ENCODE data around the gene INCA1. TPM values are rescaled to one million over a fixed set of nuclear protein-coding genes. Genes with fewer than 3 reads are reported as not detected.

The INCA1 gene
- total RNA-seq = under 1 TPM; 0.28 to 0.81 (median 0.34) TPM
- 1 to 10 TPM; 1.8 to 2.4 TPM for polyA plus RNA-seq

DNA sequence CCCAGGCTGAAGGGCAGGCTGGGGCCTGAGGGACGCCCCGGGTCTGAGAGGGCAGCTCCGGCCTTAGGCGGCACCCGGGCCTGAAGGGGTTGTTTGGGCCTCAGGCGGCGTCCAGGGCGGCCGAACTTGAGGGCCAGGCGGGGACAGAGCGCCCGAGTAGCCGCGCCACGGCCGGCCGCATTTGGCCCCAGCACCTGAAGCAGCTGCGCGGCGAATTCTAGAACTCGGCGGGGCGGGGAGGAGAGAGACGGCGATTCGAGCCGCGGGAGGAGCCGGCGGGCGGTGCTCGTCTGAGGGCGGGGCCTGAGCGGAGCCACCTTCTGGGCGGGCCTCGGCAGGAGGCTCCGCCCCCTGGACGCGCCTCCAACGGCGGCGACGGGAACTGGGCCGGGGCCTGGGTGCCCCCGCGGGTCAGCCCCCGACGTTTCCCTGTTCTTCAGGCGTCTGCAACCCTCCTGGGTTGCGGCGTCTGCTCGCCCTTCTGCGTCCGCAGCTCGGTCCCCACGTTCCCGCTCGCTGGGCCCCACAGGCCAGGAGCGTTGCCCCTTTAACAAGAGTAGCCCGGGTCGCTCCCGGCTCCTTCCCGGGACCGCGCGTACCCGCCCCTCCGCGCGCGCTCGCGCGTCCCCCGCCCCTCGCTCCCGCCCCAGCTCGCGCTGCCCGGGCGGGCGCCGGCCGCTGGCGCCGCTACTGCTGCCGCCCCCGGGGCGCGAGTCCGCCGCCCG is at the start of gene INCA1, which contains the start of gene KIF1C:
TSS of gene INCA1 (minus strand) at position 221 of the 725 bp plus-strand sequence. CDS start 3,085 bp downstream, outside the sequence.
TSS of gene KIF1C (plus strand) at position 649 of the 725 bp plus-strand sequence. CDS start 2,297 bp downstream, outside the sequence.
- H3K4me1 ChIP-seq = peaks cover 4 to 15% (median 11%) of the 10 kb centered on the region in 3 donors
- H3K9me3 ChIP-seq = no peaks in the 10 kb centered on the region
- WGBS, 2 donors = 0% methylated on average over 55 to 93 of the region's 93 CpGs
- intact Hi-C loops (cut with DNase I) = no loop called here
- peaks cover 0 to 11% (median 7%) of the 10 kb centered on the region in 3 donors for H3K36me3 ChIP-seq
- peak in 1 of 4 donors; percentile 14 for TF ChIP-seq CTCF (IDR thresholded peaks at IDR 0.05)
- H3K4me3 ChIP-seq = peak within 1 kb of the TSS; percentile 55 to 98 (median 94)
- no peaks in the 10 kb centered on the region for H3K27me3 ChIP-seq
- FAIRE-seq (no peak), DNase-seq (peak; percentile 93 to 98 (median 96)), ATAC-seq (peak; percentile 94 to 97 (median 94))
- peak within 1 kb of the TSS; percentile 81 to 93 (median 90) for H3K27ac ChIP-seq

DNA sequence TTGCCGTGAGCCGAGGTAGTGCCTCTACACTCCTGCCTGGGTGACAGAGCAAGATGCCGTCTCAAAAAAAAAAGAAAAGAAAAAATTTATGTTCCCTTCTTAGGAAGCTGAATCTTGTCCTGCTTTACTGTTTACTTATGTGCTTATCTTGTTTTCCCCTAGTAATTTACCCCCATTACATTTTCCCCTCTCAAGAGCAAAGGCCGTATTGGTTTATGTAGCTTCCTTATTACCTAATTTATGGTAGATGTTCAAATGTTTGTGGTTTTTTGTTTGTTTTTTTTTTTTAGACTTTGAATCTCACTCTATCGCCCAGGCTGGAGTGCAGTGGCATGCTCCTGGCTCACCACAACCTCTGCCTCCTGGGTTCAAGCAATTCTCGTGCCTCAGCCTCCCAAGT is 48.2 kb upstream of the INCA1 start:
- Histone ChIP-seq H3K36me3 (no peaks in the 10 kb centered on the region), H3K4me1 (no peaks in the 10 kb centered on the region), H3K27ac (no peak overlapping the region), H3K27me3 (no peaks in the 10 kb centered on the region), H3K9me3 (no peaks in the 10 kb centered on the region), H3K4me3 (no peak overlapping the region)
- no peak for FAIRE-seq
- TF ChIP-seq CTCF (IDR thresholded peaks at IDR 0.05) = no peak
- 85 to 91% methylated on average over 6 of the region's 6 CpGs for WGBS, 2 donors
- no peak for ATAC-seq
- no peak for DNase-seq
- intact Hi-C loops (cut with DNase I) = no loop called here

DNA sequence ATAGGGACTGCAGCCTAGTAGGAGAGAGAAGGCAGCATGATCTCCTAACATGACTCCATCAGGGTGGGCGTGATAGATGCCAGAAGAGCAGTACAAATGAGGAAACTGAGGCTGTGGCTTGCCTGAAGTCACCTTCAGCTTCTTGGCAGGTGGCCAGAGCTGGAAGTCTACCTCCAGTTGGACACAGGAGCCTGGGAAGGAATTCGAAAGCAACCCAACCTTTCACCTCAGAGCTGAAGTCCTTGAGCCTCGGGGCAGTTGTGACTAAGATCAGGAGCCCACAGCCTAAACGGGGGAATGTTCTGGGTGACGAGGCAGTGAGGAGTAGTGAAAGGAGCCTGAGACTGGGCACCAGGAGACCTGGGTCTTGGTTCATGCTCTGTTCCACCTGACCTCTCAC is 47.3 kb upstream of the INCA1 start:
- Histone ChIP-seq H3K4me3 (no peak overlapping the region), H3K9me3 (no peaks in the 10 kb centered on the region), H3K4me1 (no peaks in the 10 kb centered on the region), H3K27ac (no peak overlapping the region), H3K27me3 (no peaks in the 10 kb centered on the region), H3K36me3 (no peaks in the 10 kb centered on the region)
- DNase-seq (no peak), FAIRE-seq (no peak), ATAC-seq (no peak)
- no peak for TF ChIP-seq CTCF (IDR thresholded peaks at IDR 0.05)
- 79 to 93% methylated on average over 5 of the region's 5 CpGs for WGBS, 2 donors
- intact Hi-C loops (cut with DNase I) = no loop called here

DNA sequence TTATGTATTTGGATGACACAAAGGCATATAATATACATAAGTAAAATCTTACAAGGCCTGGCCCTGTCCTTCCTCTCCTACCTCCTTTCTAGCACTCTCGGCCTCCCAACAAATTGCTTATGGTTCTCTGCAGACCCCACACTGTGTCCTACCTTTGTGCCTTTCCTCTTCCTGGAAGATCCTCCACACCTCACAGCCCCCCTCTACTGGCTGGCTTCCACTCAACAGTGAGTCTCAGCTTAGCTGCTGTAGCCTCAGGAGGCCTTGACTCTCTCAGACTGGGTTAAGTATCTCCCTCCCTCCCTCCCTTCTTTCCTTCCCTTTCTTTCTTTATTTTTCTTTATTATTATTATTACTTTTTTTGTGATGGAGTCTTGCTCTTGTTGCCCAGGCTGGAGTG is 46.2 kb upstream of the INCA1 start:
- no peak for TF ChIP-seq CTCF (IDR thresholded peaks at IDR 0.05)
- intact Hi-C loops (cut with DNase I) = no loop called here
- FAIRE-seq (no peak), ATAC-seq (no peak), DNase-seq (no peak)
- WGBS, 2 donors = 100% methylated on average over 1 of the region's 1 CpG
- H3K36me3 ChIP-seq = no peaks in the 10 kb centered on the region
- no peaks in the 10 kb centered on the region for H3K9me3 ChIP-seq
- H3K27ac ChIP-seq = no peak overlapping the region
- no peaks in the 10 kb centered on the region for H3K4me1 ChIP-seq
- no peak overlapping the region for H3K4me3 ChIP-seq
- no peaks in the 10 kb centered on the region for H3K27me3 ChIP-seq

Measured in pancreas (tissue), 10 donors.